T-helper 1 cell (primary cell): ENCODE results near the gene KSR2.
"Not testable (repeated sequence)": the region's sequence is repeated elsewhere in the genome, so short reads cannot be mapped to it uniquely, and the experiment has no call there.

Source experiments
- DNase-seq, 5 donors: peaks; one replicate each; pipeline ENCODE4 v3.0.0-alpha.2; 2012 to 2020

The KSR2 gene

DNA sequence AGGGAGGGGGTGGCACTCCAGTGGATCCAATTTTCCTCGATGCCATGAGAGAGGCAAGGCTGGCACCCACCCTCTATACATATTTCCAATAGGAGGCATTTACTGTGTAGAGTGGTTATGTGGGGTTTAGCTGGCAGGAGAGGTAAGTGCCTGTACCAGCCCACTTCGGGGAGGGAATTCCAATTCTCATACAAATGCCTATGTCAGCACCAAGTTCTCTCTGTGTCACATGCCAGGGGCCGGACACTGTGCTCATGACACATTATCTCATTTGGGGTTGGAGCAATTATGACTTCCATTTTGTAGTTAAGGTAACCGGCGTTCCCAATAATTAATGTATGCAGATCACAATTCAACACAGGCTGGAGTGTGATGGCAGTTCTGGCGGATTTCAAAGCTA, 284.3 kb downstream of the KSR2 start:
- no peak for DNase-seq

GRCh38 chr12:117680312-117680711, 288.5 kb downstream of the KSR2 start:
- DNase-seq, result no peak

DNA sequence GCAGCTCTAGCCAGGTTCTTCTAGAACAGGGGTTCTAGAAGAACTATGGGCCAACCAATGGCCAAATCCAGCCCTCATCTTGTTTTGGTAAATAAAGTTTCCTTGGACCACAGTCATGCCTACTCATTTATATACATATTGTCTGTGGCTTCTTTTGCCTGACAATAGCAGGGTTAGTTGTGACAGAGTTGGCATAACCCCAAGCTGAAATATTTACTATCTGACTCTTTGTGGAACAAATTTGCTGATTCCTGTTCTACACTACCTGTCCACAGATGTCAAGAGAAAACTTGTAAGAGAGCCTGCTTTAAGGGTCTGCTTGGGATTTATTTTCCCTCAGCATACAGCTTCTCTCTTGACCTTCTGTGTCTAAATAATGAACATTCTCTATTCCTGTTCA, 289.0 kb downstream of the KSR2 start:
- DNase-seq, result no peak

GRCh38 chr12:117674763-117675162, 294.0 kb downstream of the KSR2 start:
- DNase-seq, result no peak

DNA sequence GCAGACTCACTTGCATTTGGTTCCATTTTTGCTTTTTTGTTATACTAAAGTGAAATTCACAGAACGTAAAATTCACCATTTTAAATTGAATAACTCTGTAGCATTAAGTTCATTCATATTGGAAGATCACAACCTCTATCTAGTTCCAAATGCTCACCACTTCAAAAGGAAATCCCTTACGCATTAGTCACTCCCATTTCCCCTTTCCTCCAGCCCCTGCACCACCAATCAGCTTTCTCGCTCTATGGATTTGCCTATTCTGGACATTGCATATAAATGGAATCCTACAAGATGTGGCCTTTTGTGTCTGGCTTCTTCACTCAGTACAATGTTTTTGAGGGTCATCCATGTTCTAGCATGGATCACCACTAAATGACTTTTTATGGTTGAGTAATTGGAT, 294.5 kb downstream of the KSR2 start:
- no peak for DNase-seq

DNA sequence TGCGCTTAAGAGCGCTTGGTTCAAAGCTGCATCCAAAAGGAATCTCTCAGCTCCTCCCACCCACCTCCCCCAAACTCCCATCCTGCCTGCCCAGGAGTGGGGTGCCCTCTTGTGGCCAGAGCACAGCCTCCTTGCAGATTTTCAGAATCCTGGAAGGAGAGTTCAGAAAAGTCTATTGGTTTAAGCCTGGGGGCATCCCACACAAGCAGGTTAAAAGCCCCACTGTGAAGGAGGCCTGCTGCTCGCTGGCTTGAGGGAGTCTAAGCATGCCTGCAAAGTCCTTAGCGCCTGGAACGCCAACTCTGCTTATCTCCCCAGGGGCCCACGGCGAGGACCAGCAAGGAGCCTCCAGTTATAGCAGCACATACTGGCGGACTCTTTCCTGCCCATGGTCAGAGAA, 297.1 kb downstream of the KSR2 start:
- no peak for DNase-seq

GRCh38 chr12:117664169-117664568, 304.6 kb downstream of the KSR2 start:
- DNase-seq, result no peak

GRCh38 chr12:117662620-117663395, 306.0 kb downstream of the KSR2 start:
- DNase-seq, result no peak

DNA sequence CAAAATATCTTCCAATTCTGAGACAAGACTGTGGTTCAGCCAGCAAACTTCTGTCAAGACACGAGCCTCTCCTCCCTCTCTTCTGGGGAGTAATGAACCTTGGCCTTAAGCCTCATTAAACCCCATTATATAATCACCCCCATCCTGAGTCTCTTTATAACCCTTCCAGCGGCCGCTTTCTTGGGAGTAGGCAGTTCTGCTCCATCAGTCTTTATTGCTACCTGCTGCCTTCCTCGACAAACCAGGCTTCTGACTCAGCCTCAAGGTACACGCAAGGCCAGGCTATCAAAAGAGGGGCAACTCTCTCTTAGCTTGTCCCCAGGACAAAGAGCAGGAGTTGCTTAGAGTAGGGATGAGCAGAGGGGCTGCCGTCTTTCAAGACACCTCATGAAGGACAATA, 306.6 kb downstream of the KSR2 start:
- no peak for DNase-seq

DNA sequence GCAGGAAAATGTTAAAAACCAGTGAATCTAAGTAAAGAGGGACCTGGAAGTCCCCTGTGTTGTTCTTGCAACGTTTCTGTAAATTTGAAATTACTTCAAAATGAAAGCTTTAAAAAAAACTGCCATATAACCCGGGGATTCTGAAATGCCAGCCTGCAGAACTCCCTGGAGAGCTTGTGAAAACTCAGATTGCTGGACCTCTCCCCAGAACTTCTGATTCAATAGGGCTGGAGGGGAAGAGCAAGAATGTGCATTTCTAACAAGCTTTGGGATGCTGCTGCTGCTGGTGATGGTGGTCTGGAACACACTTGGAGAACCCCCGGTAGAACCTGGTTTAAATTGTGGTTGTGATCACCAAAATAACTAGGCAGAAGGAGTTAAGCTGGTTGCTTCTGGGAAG, 307.3 kb downstream of the KSR2 start:
- no peak for DNase-seq

- no peak for DNase-seq
Measured at GRCh38 chr12:117660896-117661295, 307.9 kb downstream of the KSR2 start.

- no peak for DNase-seq
Measured at GRCh38 chr12:117658226-117658625, 310.6 kb downstream of the KSR2 start.

- DNase-seq, result no peak
Measured at GRCh38 chr12:117649796-117650195, 319.0 kb downstream of the KSR2 start.

DNA sequence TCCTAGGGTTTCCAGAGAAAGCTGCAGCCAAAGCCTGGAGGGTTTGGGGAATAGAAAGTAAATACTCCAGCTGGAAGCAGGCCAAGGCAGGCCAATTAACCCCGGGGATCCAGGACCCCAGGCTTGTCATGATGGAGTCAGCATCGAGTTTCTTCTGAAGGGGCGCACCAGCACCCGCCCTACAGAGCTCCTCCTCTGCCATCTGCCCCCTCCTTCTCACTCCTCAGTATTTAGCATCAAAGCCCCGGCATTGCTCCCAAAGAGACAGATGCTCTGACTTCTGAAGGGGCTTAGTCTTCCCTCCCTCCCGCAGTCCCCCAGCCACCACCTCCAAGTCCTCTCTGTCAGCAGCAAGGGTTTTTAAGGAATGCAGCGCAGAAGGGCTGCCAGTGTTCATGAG, 322.3 kb downstream of the KSR2 start:
- no peak for DNase-seq

- DNase-seq, result no peak
Measured at GRCh38 chr12:117645473-117645872, 323.3 kb downstream of the KSR2 start.

DNA sequence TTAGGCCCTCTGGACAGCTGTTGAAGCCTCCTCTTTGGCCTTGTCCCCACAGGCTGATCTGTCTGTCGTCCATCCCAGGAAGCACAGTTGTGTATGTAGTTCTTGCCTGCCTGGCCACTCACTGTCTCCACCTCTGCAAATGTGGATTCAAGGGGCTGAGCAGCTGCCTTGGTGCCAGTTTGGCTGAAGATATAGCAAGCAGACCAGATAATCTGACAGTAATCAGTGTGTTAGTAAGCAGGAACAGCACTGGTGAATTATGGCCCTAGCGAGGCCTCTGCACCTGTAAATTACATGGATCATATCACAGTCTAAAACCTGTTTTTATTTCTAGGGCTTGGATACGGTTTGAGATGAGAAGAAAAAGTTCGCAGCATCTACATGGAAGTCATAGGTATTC, 324.8 kb downstream of the KSR2 start:
- DNase-seq, result no peak

DNA sequence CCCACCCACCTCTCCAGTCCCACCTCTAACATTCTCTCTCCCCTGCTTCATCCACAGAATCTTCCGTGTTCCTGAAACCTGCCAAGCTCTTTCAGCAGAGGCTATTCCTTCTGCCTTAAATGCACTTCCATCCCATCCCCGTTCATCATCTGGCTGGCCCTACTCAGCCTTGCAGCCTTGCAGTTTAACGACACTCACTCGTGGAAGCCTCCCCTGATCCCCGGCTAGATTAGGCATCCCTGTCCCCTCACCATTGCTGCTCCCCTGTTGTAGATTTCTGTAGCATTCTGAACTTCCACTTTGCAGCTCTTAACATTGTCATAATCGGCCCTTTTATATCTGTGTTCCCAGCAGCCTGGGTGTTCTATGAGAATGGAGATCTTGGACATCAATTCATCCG, 326.9 kb downstream of the KSR2 start:
- DNase-seq, result no peak

GRCh38 chr12:117640511-117640910, 328.3 kb downstream of the KSR2 start:
- DNase-seq, result no peak

GRCh38 chr12:117629454-117629853, 339.3 kb downstream of the KSR2 start:
- DNase-seq, result no peak

- DNase-seq, result not testable (repeated sequence)
Measured at GRCh38 chr12:117628711-117629110, 340.1 kb downstream of the KSR2 start.

DNA sequence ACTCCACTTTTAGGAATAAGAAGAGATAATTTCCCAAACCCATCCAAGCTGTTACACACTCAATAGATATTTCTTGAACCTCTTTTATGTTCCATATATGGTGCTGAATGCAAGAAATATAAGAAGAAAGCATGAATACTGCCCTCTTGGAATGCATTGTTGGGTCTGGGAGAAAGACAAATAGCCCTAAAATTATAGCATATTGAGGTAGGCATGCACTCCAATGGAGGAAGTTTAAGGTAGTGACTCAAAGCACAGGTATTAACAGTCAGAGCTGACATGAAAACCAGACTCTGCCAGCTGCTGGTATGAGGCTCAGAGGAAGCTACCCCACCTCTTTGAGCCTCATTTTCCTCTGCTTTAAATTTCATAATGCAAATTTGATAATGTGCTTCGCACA, 346.0 kb downstream of the KSR2 start:
- DNase-seq, result no peak

GRCh38 chr12:117622087-117622486, 346.7 kb downstream of the KSR2 start:
- DNase-seq, result no peak

- DNase-seq, result no peak
Measured at GRCh38 chr12:117607778-117608177, 361.0 kb downstream of the KSR2 start.

- DNase-seq, result no peak
Measured at GRCh38 chr12:117606945-117607344, 361.8 kb downstream of the KSR2 start.

- no peak for DNase-seq
Measured at GRCh38 chr12:117606024-117606423, 362.8 kb downstream of the KSR2 start.
